Measurements from ENCODE around the gene RAB6A.

The RAB6A gene

DNA sequence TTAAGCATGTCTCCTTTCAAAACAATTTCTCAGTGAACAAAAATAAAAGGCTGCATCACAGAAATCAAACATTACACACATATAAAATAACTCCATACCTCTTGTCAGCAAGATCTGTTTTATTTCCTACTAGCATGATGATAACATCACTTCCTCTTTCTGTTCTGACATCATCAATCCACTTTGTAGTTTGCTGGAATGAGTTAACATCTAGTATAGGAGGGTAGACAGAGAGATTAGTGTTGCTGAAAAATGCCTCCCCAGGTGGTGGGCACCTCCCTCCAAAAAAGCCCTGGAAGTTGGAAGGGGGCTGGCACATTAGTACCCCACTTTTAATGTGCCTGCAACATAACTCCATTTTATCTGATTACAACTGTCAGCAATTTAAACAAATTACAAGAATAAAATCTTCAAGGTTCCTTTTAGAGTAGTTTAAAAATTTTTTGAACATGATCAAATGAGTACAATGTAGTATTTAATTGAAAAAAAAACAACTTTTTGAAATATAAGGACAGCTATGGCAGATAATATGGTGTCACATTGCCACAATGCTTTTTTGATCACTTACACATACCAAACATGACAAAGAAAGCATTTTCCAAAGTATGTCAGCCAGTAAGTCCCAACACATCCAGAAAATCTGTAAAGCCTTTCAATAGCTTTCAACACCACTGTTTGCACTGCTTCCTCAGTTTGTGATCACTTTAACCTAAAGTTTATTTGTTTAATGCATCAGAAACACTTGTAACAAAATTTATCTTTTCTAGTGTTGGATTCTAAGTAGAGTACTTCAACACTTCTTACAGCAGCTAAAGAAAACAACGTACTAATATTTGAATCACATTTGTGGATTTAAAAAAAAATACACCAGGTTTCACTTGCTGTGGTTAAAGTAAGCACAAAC, 44.5 kb downstream of the RAB6A start:
- H3K4me3 ChIP-seq (replicated peaks; ENCODE audit: insufficient read depth, low read length) = no peak overlapping the region
- H3K27ac ChIP-seq (replicated peaks) = peak overlapping the region; percentile 34
- TF ChIP-seq SPI1 (IDR thresholded peaks at IDR 0.05; ENCODE audit: borderline replicate concordance, low read depth) = peak; percentile 97
- no peak for TF ChIP-seq GABPA (IDR thresholded peaks at IDR 0.05; ENCODE audit: low read depth)
- TF ChIP-seq, protein P1, sequence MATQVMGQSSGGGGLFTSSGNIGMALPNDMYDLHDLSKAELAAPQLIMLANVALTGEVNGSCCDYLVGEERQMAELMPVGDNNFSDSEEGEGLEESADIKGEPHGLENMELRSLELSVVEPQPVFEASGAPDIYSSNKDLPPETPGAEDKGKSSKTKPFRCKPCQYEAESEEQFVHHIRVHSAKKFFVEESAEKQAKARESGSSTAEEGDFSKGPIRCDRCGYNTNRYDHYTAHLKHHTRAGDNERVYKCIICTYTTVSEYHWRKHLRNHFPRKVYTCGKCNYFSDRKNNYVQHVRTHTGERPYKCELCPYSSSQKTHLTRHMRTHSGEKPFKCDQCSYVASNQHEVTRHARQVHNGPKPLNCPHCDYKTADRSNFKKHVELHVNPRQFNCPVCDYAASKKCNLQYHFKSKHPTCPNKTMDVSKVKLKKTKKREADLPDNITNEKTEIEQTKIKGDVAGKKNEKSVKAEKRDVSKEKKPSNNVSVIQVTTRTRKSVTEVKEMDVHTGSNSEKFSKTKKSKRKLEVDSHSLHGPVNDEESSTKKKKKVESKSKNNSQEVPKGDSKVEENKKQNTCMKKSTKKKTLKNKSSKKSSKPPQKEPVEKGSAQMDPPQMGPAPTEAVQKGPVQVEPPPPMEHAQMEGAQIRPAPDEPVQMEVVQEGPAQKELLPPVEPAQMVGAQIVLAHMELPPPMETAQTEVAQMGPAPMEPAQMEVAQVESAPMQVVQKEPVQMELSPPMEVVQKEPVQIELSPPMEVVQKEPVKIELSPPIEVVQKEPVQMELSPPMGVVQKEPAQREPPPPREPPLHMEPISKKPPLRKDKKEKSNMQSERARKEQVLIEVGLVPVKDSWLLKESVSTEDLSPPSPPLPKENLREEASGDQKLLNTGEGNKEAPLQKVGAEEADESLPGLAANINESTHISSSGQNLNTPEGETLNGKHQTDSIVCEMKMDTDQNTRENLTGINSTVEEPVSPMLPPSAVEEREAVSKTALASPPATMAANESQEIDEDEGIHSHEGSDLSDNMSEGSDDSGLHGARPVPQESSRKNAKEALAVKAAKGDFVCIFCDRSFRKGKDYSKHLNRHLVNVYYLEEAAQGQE (IDR thresholded peaks at IDR 0.05; ENCODE audit: insufficient replicate concordance, low read depth) = no peak
- peak in 1 of 2 experiments; percentile 9 for DNase-seq (ENCODE audit: low read depth in 1 of 2, low spot score in 1 of 2)
- H3K27me3 ChIP-seq (ENCODE audit: insufficient read depth, poor library complexity, severe bottlenecking) = no peaks in the 10 kb centered on the region

DNA sequence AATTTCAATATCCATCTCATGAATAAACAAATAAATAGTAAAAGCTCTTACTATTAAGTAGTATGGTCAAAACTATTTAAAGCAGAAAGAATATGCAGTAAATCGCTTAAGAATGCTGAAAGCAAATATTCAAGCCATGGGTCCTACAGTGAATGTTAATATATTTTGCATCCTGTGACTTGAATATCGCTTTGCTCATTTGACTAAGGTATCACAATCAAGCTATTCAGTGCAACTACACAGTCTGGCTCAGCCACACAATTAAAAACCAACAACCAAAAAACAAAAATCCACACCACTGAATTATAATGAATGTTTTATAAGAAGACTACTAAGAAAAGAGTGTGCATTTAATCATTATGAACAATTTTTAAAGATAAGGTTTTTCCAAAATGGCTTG, 45.3 kb downstream of the RAB6A start:
- no peaks in the 10 kb centered on the region for H3K27me3 ChIP-seq (ENCODE audit: insufficient read depth, poor library complexity, severe bottlenecking)
- TF ChIP-seq GABPA (IDR thresholded peaks at IDR 0.05; ENCODE audit: low read depth) = no peak
- TF ChIP-seq, protein P2, sequence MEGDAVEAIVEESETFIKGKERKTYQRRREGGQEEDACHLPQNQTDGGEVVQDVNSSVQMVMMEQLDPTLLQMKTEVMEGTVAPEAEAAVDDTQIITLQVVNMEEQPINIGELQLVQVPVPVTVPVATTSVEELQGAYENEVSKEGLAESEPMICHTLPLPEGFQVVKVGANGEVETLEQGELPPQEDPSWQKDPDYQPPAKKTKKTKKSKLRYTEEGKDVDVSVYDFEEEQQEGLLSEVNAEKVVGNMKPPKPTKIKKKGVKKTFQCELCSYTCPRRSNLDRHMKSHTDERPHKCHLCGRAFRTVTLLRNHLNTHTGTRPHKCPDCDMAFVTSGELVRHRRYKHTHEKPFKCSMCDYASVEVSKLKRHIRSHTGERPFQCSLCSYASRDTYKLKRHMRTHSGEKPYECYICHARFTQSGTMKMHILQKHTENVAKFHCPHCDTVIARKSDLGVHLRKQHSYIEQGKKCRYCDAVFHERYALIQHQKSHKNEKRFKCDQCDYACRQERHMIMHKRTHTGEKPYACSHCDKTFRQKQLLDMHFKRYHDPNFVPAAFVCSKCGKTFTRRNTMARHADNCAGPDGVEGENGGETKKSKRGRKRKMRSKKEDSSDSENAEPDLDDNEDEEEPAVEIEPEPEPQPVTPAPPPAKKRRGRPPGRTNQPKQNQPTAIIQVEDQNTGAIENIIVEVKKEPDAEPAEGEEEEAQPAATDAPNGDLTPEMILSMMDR (IDR thresholded peaks at IDR 0.05; ENCODE audit: insufficient read depth, low read length) = no peak
- no peak for TF ChIP-seq SPI1 (IDR thresholded peaks at IDR 0.05; ENCODE audit: borderline replicate concordance, low read depth)
- TF ChIP-seq, protein P1 (IDR thresholded peaks at IDR 0.05; ENCODE audit: insufficient replicate concordance, low read depth) = no peak
- no peak for TF ChIP-seq POLR2AphosphoS5 (IDR thresholded peaks at IDR 0.05; ENCODE audit: low read depth)
- H3K4me3 ChIP-seq (replicated peaks; ENCODE audit: insufficient read depth, low read length) = no peak overlapping the region
- DNase-seq (ENCODE audit: low read depth in 1 of 2, low spot score in 1 of 2) = no peak
- peak overlapping the region; percentile 34 for H3K27ac ChIP-seq (replicated peaks)

DNA sequence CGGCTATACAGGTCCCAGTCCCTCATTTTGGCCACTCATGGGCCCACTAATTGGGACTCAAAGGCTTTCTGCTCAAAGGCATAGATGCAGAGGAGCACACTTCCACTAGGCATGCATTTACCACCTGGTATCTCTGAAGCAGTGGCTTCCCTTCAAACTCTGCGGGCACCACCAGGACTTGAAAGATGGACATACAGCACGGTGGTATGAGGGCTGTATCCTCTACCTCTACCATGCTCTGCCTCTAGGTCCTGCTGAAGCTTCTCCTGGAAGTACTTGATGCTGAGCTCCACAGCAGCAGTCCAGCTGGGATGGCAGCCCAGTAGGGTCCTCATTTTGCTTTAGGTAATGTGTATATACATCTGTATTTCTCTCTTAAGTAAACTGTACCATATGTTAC, 49.9 kb downstream of the RAB6A start:
- TF ChIP-seq GABPA (IDR thresholded peaks at IDR 0.05; ENCODE audit: low read depth) = no peak
- TF ChIP-seq SPI1 (IDR thresholded peaks at IDR 0.05; ENCODE audit: borderline replicate concordance, low read depth) = no peak
- TF ChIP-seq, protein P2 (IDR thresholded peaks at IDR 0.05; ENCODE audit: insufficient read depth, low read length) = no peak
- no peak for TF ChIP-seq POLR2AphosphoS5 (IDR thresholded peaks at IDR 0.05; ENCODE audit: low read depth)
- TF ChIP-seq, protein P1 (IDR thresholded peaks at IDR 0.05; ENCODE audit: insufficient replicate concordance, low read depth) = no peak
- Histone ChIP-seq H3K27ac (replicated peaks) (no peak overlapping the region), H3K27me3 (ENCODE audit: insufficient read depth, poor library complexity, severe bottlenecking) (no peaks in the 10 kb centered on the region), H3K4me3 (replicated peaks; ENCODE audit: insufficient read depth, low read length) (no peak overlapping the region)
- no peak for DNase-seq (ENCODE audit: low read depth in 1 of 2, low spot score in 1 of 2)

Measured in HL-60 (cell line).